Gastroesophageal sphincter (tissue), 4 donors: Measurements from ENCODE around the gene NPDC1. TPM values are rescaled to one million over a fixed set of nuclear protein-coding genes. Genes with fewer than 3 reads are reported as not detected.

Source experiments
- ATAC-seq: fragments of 150-250 bp; one replicate; pipeline ENCODE4 v1.9.1; 2016; ENCODE audit warnings: mild to moderate bottlenecking, moderate library complexity
- H3K27ac ChIP-seq, 4 donors: fragments of 200-600 bp; sonication (generic) in 3 of 4; 1 replicate in 3 of 4; 2 replicates in 1 of 4; pipeline ENCODE4 v1.5.1; 2016 to 2019
- H3K27me3 ChIP-seq: fragments of 200-600 bp; sonication (generic); one replicate; pipeline ENCODE4 v1.5.1; 2019
- H3K36me3 ChIP-seq, 2 donors: fragments of 200-600 bp; sonication (generic); one replicate each; pipeline ENCODE4 v1.5.1; 2019; ENCODE audit warnings: control low read depth in 1 of 2
- H3K4me1 ChIP-seq, 3 donors: fragments of 200-600 bp; sonication (generic); 1 replicate in 2 of 3; 2 replicates in 1 of 3; pipeline ENCODE4 v1.5.1; 2016 to 2019; ENCODE audit warnings: control low read depth in 2 of 3
- H3K4me3 ChIP-seq, 2 donors: fragments of 200-600 bp; sonication (generic); one replicate each; pipeline ENCODE4 v1.5.1; 2019; ENCODE audit warnings: mild to moderate bottlenecking in 1 of 2, moderate library complexity in 1 of 2
- H3K9me3 ChIP-seq, 3 donors: fragments of 200-600 bp; sonication (generic); one replicate each; pipeline ENCODE4 v1.5.1; 2017 to 2019; ENCODE audit warnings: control low read depth in 2 of 3
- EP300 ChIP-seq: sonication (generic); formaldehyde crosslinking; IDR thresholded peaks from one replicate; pipeline ENCODE4 v1.6.1; 2017; ENCODE audit warnings: antibody characterized with exemption, mild to moderate bottlenecking
- POLR2A ChIP-seq, 2 donors: fragments of 450-650 bp; IDR thresholded peaks; one replicate each; pipeline ENCODE4 v1.6.1; 2017; ENCODE audit warnings: antibody characterized with exemption in 2 of 2, mild to moderate bottlenecking in 2 of 2, moderate library complexity in 1 of 2
- POLR2AphosphoS5 ChIP-seq: sonication (generic); formaldehyde crosslinking; IDR thresholded peaks from one replicate; pipeline ENCODE4 v1.6.1; 2017; ENCODE audit warnings: antibody characterized with exemption
- WGBS, 2 donors: methylation state at CpG; one replicate each; pipeline ENCODE4 v1.1.5; 2018; ENCODE audit warnings: low coverage in 1 of 2; 5-methylcytosine and 5-hydroxymethylcytosine counted together
- total RNA-seq, 4 donors: library from RNA; depleted of rRNA; stranded (reverse); fragments of >200 nt; gene quantifications; one replicate each; pipeline ENCODE4 v1.1.0, GENCODE V29; 2016
- TF ChIP-seq, protein P1 (sequence below), 4 experiments: fragments of 200-600 bp in 2 of 4; fragments of 450-650 bp in 2 of 4; sonication (generic) in 1 of 4; IDR thresholded peaks; one replicate each; pipeline ENCODE4 v1.5.1; 2017 to 2019; ENCODE audit warnings: antibody characterized with exemption in 4 of 4, mild to moderate bottlenecking in 2 of 4, moderate library complexity in 2 of 4

Gene NPDC1
- total RNA-seq, 4 donors from 2014 or later: 50.4 to 69.9 (median 59.5) TPM

GRCh38 chr9:137011156-137011555 is 34.8 kb downstream of the NPDC1 start:
- Histone ChIP-seq H3K27me3 (no peaks in the 10 kb centered on the region), H3K9me3 (no peaks in the 10 kb centered on the region), H3K4me3 (no peak overlapping the region), H3K27ac (no peak overlapping the region), H3K36me3 (peaks cover 0 to 88% of the 10 kb centered on the region in 2 donors), H3K4me1 (peaks cover 0 to 19% (median 5%) of the 10 kb centered on the region in 3 donors)
- ATAC-seq: no peak
- 97% methylated on average over 11 of the region's 24 CpGs; no CpG with 5 or more reads in 1 of the 2 donors for WGBS, 2 donors
- TF ChIP-seq, protein P1, sequence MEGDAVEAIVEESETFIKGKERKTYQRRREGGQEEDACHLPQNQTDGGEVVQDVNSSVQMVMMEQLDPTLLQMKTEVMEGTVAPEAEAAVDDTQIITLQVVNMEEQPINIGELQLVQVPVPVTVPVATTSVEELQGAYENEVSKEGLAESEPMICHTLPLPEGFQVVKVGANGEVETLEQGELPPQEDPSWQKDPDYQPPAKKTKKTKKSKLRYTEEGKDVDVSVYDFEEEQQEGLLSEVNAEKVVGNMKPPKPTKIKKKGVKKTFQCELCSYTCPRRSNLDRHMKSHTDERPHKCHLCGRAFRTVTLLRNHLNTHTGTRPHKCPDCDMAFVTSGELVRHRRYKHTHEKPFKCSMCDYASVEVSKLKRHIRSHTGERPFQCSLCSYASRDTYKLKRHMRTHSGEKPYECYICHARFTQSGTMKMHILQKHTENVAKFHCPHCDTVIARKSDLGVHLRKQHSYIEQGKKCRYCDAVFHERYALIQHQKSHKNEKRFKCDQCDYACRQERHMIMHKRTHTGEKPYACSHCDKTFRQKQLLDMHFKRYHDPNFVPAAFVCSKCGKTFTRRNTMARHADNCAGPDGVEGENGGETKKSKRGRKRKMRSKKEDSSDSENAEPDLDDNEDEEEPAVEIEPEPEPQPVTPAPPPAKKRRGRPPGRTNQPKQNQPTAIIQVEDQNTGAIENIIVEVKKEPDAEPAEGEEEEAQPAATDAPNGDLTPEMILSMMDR (IDR thresholded peaks at IDR 0.05): no peak
- TF ChIP-seq POLR2A (IDR thresholded peaks at IDR 0.05) (no peak), POLR2AphosphoS5 (no peak)

DNA sequence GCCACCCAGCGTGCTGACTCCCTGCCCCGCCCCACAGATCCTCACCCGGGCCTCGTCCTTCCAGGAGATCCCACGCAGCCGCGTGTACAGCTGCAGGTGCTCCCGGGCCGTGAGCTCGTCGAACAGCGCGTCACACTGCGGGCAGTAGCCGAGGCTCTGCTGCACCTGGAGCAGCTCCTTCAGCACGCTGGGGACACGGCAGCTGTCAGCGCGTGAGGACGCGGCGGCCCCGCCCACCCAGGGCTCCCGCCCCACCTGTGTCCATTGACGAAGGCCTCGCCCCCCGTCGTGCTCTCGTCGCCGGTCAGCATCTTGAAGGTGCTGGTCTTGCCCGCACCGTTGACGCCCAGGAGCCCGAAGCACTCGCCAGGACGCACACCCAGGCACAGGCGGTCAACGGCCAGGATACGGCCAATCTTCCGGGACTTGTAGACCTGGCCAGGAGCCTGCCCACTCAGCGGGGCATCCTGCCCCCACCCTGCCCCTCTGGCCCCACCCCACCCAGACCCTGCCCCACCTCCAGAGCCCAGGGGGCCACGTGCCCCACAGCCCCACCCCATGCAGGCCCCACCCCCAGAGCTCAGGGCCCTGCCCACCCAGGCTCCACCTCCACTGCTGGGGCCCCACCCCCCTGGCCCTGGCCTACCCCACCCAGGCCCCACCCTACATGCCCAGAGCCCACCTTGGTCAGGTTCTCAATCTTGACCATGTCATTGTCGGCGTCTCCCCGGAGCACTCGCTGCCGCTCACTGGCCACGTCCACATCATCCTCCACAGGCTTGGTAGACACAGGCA is 35.8 kb downstream of the NPDC1 start:
- ATAC-seq: no peak
- Histone ChIP-seq H3K27ac (no peak overlapping the region), H3K4me1 (peaks cover 0 to 19% (median 5%) of the 10 kb centered on the region in 3 donors), H3K36me3 (peaks cover 0 to 78% of the 10 kb centered on the region in 2 donors), H3K9me3 (no peaks in the 10 kb centered on the region), H3K4me3 (no peak overlapping the region), H3K27me3 (no peaks in the 10 kb centered on the region)
- WGBS, 2 donors: 96% methylated on average over 5 of the region's 49 CpGs; no CpG with 5 or more reads in 1 of the 2 donors
- TF ChIP-seq EP300: no peak
- TF ChIP-seq POLR2AphosphoS5: no peak
- TF ChIP-seq POLR2A (IDR thresholded peaks at IDR 0.05): no peak
- TF ChIP-seq, protein P1 (IDR thresholded peaks at IDR 0.05): no peak

- Histone ChIP-seq H3K4me3 (no peak overlapping the region), H3K9me3 (no peaks in the 10 kb centered on the region), H3K27me3 (no peaks in the 10 kb centered on the region), H3K36me3 (peaks cover 0 to 69% of the 10 kb centered on the region in 2 donors), H3K27ac (no peak overlapping the region), H3K4me1 (peaks cover 0 to 19% (median 5%) of the 10 kb centered on the region in 3 donors)
- ATAC-seq: no peak
- WGBS, 2 donors: 90% methylated on average over 2 of the region's 18 CpGs; no CpG with 5 or more reads in 1 of the 2 donors
- TF ChIP-seq EP300 (no peak), POLR2A (IDR thresholded peaks at IDR 0.05) (no peak), POLR2AphosphoS5 (no peak)
- TF ChIP-seq, protein P1 (IDR thresholded peaks at IDR 0.05): no peak
These were observed 36.8 kb downstream of the NPDC1 start for GRCh38 chr9:137009217-137009616.

GRCh38 chr9:137008312-137008711 is 37.7 kb downstream of the NPDC1 start:
- Histone ChIP-seq H3K9me3 (no peaks in the 10 kb centered on the region), H3K4me3 (no peak overlapping the region), H3K27ac (no peak overlapping the region), H3K4me1 (peaks cover 0 to 19% (median 5%) of the 10 kb centered on the region in 3 donors), H3K27me3 (no peaks in the 10 kb centered on the region), H3K36me3 (peaks cover 0 to 60% of the 10 kb centered on the region in 2 donors)
- 80% methylated on average over 1 of the region's 22 CpGs; no CpG with 5 or more reads in 1 of the 2 donors for WGBS, 2 donors
- ATAC-seq: no peak
- TF ChIP-seq EP300: no peak
- TF ChIP-seq, protein P1 (IDR thresholded peaks at IDR 0.05): no peak
- no peak for TF ChIP-seq POLR2A (IDR thresholded peaks at IDR 0.05)

DNA sequence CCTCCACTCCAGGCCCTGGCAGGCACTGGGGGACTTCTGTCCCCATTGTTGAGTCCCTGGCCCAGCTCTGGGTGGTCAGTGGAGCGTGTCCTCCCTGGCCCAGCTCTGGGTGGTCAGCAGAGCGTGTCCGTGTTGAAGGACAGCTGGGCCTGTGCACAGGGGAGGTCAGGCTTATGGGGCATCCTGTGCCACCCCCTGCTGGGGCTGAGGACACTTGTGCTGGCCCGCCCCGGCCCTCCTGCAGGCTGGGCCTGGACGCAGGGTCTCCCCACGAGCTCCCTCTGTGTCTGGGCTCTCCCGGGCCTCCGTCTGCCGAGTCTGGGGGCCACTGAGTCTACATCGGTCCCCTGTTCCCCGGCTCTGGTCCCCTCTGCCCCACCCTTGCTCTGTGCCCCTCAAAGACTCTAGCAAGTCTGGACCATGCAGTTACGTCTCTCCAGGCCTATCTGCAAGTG is 38.1 kb downstream of the NPDC1 start:
- Histone ChIP-seq H3K9me3 (no peaks in the 10 kb centered on the region), H3K36me3 (peaks cover 0 to 55% of the 10 kb centered on the region in 2 donors), H3K27ac (no peak overlapping the region), H3K4me1 (peaks cover 0 to 19% (median 5%) of the 10 kb centered on the region in 3 donors), H3K4me3 (no peak overlapping the region), H3K27me3 (no peaks in the 10 kb centered on the region)
- no peak for ATAC-seq
- WGBS, 2 donors: 82 to 100% methylated on average over 1 to 3 of the region's 13 CpGs
- no peak for TF ChIP-seq EP300
- TF ChIP-seq POLR2A (IDR thresholded peaks at IDR 0.05): no peak
- TF ChIP-seq POLR2AphosphoS5: no peak
- TF ChIP-seq, protein P1 (IDR thresholded peaks at IDR 0.05): no peak
